ENCODE results near the gene GIMD1.
"Not testable (repeated sequence)": the region's sequence is repeated elsewhere in the genome, so short reads cannot be mapped to it uniquely, and the experiment has no call there.

The GIMD1 gene

DNA sequence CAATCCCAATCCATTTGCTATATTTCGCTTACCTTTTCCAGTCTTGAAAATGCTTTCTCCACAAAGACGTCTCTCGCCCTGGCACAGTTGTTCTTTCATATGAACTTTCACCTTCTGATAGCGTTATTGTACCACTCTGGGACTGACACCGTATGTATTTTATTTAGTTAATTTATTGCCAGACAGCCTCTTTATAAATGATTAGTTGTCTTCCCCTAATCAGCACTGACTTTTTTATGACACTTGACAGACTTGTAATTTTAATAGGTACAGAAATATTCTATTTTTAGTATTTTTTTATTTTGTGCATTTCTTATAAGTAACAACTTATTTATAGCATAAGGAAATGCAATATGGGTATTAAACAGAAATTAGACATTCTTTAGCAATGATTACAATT is at the start of gene GIMD1:
TSS of gene GIMD1 (minus strand) at position 101 of the 400 bp plus-strand sequence. CDS start 1,343 bp downstream, outside the sequence.
- in situ Hi-C loops (cut with HindIII; ENCODE audit: low sequenced_read_pairs), result no loop called here
- TF ChIP-seq, protein P1, sequence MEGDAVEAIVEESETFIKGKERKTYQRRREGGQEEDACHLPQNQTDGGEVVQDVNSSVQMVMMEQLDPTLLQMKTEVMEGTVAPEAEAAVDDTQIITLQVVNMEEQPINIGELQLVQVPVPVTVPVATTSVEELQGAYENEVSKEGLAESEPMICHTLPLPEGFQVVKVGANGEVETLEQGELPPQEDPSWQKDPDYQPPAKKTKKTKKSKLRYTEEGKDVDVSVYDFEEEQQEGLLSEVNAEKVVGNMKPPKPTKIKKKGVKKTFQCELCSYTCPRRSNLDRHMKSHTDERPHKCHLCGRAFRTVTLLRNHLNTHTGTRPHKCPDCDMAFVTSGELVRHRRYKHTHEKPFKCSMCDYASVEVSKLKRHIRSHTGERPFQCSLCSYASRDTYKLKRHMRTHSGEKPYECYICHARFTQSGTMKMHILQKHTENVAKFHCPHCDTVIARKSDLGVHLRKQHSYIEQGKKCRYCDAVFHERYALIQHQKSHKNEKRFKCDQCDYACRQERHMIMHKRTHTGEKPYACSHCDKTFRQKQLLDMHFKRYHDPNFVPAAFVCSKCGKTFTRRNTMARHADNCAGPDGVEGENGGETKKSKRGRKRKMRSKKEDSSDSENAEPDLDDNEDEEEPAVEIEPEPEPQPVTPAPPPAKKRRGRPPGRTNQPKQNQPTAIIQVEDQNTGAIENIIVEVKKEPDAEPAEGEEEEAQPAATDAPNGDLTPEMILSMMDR (IDR thresholded peaks at IDR 0.05; ENCODE audit: low read depth, low read length), result no peak
- DNase-seq (ENCODE audit: low read depth, low spot score), result no peak
- no peak within 1 kb of the TSS for H3K4me3 ChIP-seq (ENCODE audit: low read depth, low read length)

DNA sequence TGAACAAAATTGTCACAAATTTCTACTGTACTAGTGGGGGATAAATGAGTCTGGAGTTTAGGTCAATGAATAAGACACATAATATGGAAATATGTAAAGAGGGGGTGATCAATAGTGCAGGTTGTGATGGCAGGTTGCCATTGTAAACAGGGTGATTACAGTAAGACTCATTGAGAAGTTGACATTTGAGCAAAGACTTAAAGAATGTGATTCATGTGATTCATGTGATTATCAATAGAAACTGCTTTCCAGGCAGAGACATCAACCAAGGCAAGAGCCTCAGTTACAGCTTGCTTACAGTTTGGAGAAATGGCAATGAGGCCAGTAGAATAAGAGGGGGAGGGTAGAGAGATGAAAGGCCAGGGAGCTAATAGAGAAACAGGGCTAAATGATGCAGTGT is 45.8 kb upstream of the GIMD1 start:
- in situ Hi-C loops (cut with HindIII; ENCODE audit: low sequenced_read_pairs), result no loop called here
- no peak overlapping the region for H3K4me3 ChIP-seq (ENCODE audit: low read depth, low read length)
- no peak for DNase-seq (ENCODE audit: low read depth, low spot score)
- TF ChIP-seq, protein P1 (IDR thresholded peaks at IDR 0.05; ENCODE audit: low read depth, low read length), result no peak

DNA sequence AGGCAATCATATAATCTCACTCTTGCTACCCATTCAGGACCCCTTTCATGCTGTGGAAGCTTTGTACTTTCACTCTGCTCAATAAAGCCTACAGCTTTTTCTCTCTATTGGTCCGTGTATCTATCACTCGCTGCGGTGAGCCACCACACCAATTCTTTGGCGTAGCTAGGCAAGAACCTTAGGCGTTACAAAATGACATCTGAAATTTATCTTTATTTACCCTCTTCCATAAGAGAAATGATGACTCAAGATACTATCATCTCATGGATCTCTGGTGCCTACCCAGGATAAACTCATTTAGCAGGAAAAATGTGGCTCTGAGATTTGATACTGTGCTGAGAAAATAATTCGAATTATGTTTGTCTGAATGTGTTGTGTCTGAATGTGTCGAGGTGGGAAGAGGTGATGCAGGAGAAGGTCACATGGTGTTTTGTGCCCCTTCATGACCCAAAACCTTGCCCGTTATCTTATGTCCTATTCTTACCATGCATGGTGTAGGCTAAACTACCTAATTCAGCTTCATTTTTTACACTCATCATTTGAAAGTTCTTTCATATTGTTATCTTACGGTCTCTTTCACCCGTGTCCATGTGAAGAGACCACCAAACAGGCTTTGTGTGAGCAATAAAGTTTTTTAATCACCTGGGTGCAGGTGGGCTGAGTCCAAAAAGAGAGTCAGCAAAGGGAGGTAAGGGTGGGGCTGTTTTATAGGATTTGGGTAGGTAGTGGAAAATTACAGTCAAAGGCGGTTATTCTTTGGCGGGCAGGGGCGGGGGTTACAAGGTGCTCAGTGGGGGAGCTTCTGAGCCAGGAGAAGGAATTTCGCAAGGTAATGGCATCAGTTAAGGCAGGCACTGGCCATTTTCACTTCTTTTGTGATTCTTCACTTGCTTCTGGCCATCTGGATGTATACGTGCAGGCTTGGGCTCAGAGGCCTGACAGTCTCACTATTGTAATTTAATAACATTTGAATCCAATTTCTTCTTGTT is 41.6 kb upstream of the GIMD1 start:
- DNase-seq (ENCODE audit: low read depth, low spot score), result no peak
- in situ Hi-C loops (cut with HindIII; ENCODE audit: low sequenced_read_pairs), result no loop called here
- TF ChIP-seq, protein P1 (IDR thresholded peaks at IDR 0.05; ENCODE audit: low read depth, low read length), result no peak
- H3K4me3 ChIP-seq (ENCODE audit: low read depth, low read length), result no peak overlapping the region

DNA sequence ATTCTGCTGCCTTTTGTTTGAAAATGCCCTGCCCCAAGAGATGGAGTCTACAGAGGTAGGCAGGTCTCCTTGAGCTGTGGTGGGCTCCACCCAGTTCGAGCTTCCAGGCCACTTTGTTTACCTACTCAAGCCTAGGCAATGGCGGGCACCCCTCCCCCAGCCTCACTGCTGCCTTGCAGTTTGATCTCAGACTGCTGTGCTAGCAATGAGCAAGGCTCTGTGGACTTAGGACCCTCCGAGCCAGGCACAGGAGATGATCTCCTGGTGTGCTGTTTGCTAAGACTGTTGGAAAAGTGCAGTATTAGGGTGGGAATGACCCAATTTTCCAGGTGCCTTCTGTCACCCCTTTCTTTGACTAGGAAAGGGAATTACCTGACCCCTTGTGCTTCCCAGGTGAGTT is 39.4 kb upstream of the GIMD1 start:
- H3K4me3 ChIP-seq (ENCODE audit: low read depth, low read length); in situ Hi-C loops (cut with HindIII; ENCODE audit: low sequenced_read_pairs); DNase-seq (ENCODE audit: low read depth, low spot score): not testable (repeated sequence)

DNA sequence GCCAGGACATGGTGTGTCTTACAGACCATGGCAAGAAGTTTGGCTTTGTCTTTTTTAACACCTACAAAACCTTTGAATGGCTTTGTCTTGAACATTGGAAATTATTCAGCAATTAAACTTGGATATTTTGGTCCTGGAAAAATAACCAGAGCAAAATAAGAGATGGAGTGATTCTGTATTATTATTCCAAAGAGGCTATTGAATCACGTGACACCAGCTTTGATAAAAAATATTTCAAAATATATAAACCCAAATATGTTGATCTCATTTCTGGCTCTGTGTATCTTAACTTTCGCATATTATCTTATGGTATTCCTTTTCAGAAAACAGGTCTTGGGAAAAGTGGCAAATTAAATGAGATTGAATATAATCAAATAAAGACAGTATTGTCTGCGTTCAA is 32.6 kb upstream of the GIMD1 start:
- in situ Hi-C loops (cut with HindIII; ENCODE audit: low sequenced_read_pairs), result no loop called here
- TF ChIP-seq, protein P1 (IDR thresholded peaks at IDR 0.05; ENCODE audit: low read depth, low read length), result no peak
- H3K4me3 ChIP-seq (ENCODE audit: low read depth, low read length), result no peak overlapping the region
- DNase-seq (ENCODE audit: low read depth, low spot score), result no peak

DNA sequence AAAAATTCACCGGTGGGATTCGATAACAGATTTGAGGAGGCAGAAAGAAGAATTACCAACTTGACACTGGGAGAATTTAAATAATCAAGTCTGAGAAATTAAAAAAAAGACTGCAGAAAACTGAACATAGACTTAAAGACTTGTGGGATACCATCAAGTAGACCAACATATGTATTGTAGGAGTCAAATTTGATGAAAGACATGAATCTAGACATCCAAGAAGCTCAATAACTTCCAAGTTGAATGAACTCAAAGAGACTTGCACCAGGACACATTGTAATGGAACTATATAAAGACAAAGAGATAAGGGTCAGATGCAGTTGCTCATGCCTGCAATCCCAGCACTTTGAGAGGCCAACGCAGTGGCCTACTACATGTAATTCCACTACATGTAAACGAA is 30.3 kb upstream of the GIMD1 start:
- H3K4me3 ChIP-seq (ENCODE audit: low read depth, low read length); in situ Hi-C loops (cut with HindIII; ENCODE audit: low sequenced_read_pairs); DNase-seq (ENCODE audit: low read depth, low spot score): not testable (repeated sequence)

DNA sequence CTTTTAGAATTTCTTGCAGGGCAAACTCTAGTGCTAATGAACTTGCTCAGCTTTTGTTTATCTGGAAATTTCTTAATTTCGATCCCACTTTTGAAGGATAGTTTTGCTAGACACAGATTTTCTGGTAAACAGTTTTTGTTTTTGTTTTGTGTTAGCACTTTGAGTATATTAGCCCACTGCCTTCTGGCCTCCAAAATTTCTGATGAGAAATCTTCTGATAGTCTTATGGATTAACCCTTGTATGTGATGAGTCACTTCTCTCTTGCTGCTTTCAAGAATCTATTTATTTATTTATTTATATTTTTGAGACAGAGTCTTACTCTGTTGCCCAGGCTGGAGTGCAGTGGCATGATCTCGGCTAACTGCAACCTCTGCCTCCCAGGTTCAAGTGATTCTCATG is 27.0 kb upstream of the GIMD1 start:
- no peak overlapping the region for H3K4me3 ChIP-seq (ENCODE audit: low read depth, low read length)
- TF ChIP-seq, protein P1 (IDR thresholded peaks at IDR 0.05; ENCODE audit: low read depth, low read length), result no peak
- DNase-seq (ENCODE audit: low read depth, low spot score), result no peak
- in situ Hi-C loops (cut with HindIII; ENCODE audit: low sequenced_read_pairs), result no loop called here
